DMS114 treated with DMSO at 0.1 percent for 48 hours (cell line): Measurements from ENCODE around the gene IGHMBP2.

Source experiments
- DNase-seq: peaks from one replicate; lab custom pipeline; 2025; ENCODE audit not compliant: unreplicated experiment; lab: John Stamatoyannopoulos, UW

Gene IGHMBP2

GRCh38 chr11:68979931-68980775 is 76.5 kb downstream of the IGHMBP2 start:
- no peak for DNase-seq

- DNase-seq = no peak
Measured at GRCh38 chr11:68980776-68981065, 77.0 kb downstream of the IGHMBP2 start, which contains the start of gene MRGPRD. Gene MRGPRD (minus strand): TSS chr11:68980986. CDS start chr11:68980986, 0 bp downstream.

GRCh38 chr11:68982134-68982533 is 78.4 kb downstream of the IGHMBP2 start:
- DNase-seq = no peak

- DNase-seq = no peak
Measured at GRCh38 chr11:68983801-68984200, 80.1 kb downstream of the IGHMBP2 start.

- DNase-seq = no peak
Measured at GRCh38 chr11:68987211-68987610, 83.5 kb downstream of the IGHMBP2 start.

GRCh38 chr11:68988491-68988890 is 84.8 kb downstream of the IGHMBP2 start:
- no peak for DNase-seq
